ENCODE results near the gene STAT5B.

STAT5B gene

DNA sequence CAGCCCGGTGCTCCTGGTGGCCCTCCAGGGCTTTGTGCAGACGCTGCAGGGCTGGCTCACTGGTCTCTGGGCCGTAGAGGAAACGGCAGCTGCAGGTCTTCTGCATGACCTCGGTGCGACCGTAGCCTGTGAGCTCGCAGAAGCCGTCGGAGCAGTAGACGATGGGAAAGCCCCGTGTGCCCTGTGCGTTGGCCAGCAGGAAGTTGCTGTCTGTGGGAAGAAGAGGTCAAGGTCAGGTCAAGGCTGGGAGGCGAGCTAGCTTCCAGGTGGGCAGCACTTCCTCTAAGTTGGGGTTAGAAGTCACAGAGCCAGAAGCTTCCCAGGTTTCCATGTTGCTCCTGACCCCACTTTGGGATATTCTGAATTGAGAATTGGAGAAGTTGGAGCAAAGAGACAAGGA, 97.4 kb downstream of the STAT5B start:
- no peak overlapping the region for H3K14ac ChIP-seq (ENCODE audit: low read length in 2 of 2)
- no peak overlapping the region for H3K4ac ChIP-seq (ENCODE audit: low read depth in 1 of 2, low read length in 2 of 2)
- WGBS, result 70% methylated on average over 14 of the region's 14 CpGs
- H3K23ac ChIP-seq (ENCODE audit: low read length in 2 of 2), result no peak overlapping the region
- no peak overlapping the region for H2AFZ ChIP-seq (ENCODE audit: low read depth, low read length)
- no peak overlapping the region for H4K91ac ChIP-seq (ENCODE audit: low read length)
- no peak overlapping the region for H2BK5ac ChIP-seq (ENCODE audit: low read depth, low read length, poor library complexity, severe bottlenecking)
- no peak overlapping the region for H4K8ac ChIP-seq (ENCODE audit: low read length)
- H3K18ac ChIP-seq (ENCODE audit: low read depth in 1 of 2, low read length in 2 of 2), result no peak overlapping the region
- peaks cover 18% of the 10 kb centered on the region for H3K4me1 ChIP-seq (ENCODE audit: control insufficient read depth, insufficient read depth, low read depth, low read length)
- H3K36me3 ChIP-seq (ENCODE audit: control insufficient read depth in 1 of 2, insufficient read depth in 2 of 2, low read depth in 1 of 2, low read length in 2 of 2), result no peaks in the 10 kb centered on the region
- no peak overlapping the region for H3K27ac ChIP-seq (ENCODE audit: low read length, poor library complexity, severe bottlenecking)
- H3K4me3 ChIP-seq (ENCODE audit: insufficient read depth in 1 of 2, low read depth in 1 of 2, low read length in 2 of 2), result no peak overlapping the region
- H2BK12ac ChIP-seq (ENCODE audit: low read length in 2 of 2), result no peak overlapping the region
- no peaks in the 10 kb centered on the region for H3K9me3 ChIP-seq (ENCODE audit: control insufficient read depth, low read length)
- no peak overlapping the region for H2BK120ac ChIP-seq (ENCODE audit: low read depth, low read length)
- no peak overlapping the region for H2BK15ac ChIP-seq (ENCODE audit: low read depth, poor library complexity, severe bottlenecking)
- no peaks in the 10 kb centered on the region for H3K79me1 ChIP-seq (replicated peaks; ENCODE audit: low read length, poor library complexity, severe bottlenecking)
- H3K9ac ChIP-seq (ENCODE audit: low read length), result no peak overlapping the region
- DNase-seq, result no peak
- H2AK5ac ChIP-seq (ENCODE audit: low read length, severe bottlenecking), result no peak overlapping the region
- peaks cover 65 to 72% of the 10 kb centered on the region in 2 experiments for H3K27me3 ChIP-seq (ENCODE audit: control insufficient read depth in 1 of 2, insufficient read depth in 1 of 2, low read length in 2 of 2)
- no peak overlapping the region for H3K4me2 ChIP-seq (ENCODE audit: low read length, poor library complexity, severe bottlenecking)

DNA sequence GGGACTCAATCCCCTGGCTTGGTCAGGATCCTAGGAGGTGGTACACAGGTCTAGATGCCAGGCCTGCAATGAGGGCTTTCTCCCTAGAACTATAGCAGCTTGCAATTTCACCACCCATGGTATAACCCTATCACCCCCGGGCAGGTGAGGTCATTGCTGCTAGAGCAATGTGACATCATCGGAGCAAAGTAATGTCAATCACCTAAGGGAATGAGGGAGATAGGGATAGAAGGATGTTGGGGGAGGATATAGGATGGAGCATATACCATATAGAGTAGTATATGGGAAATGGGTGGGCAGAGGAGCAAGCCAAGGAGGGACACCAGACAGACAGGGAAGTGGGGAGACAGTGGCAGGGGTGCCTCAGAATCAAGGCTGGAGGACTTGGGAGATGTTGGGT, 98.5 kb downstream of the STAT5B start:
- H3K4me1 ChIP-seq (ENCODE audit: control insufficient read depth, insufficient read depth, low read depth, low read length), result peaks cover 12% of the 10 kb centered on the region
- no peak overlapping the region for H2BK5ac ChIP-seq (ENCODE audit: low read depth, low read length, poor library complexity, severe bottlenecking)
- H3K4ac ChIP-seq (ENCODE audit: low read depth in 1 of 2, low read length in 2 of 2), result no peak overlapping the region
- no peak overlapping the region for H3K9ac ChIP-seq (ENCODE audit: low read length)
- H2AK5ac ChIP-seq (ENCODE audit: low read length, severe bottlenecking), result no peak overlapping the region
- H3K36me3 ChIP-seq (ENCODE audit: control insufficient read depth in 1 of 2, insufficient read depth in 2 of 2, low read depth in 1 of 2, low read length in 2 of 2), result no peaks in the 10 kb centered on the region
- H3K4me3 ChIP-seq (ENCODE audit: insufficient read depth in 1 of 2, low read depth in 1 of 2, low read length in 2 of 2), result no peak overlapping the region
- H3K14ac ChIP-seq (ENCODE audit: low read length in 2 of 2), result no peak overlapping the region
- H2BK120ac ChIP-seq (ENCODE audit: low read depth, low read length), result no peak overlapping the region
- 93% methylated on average over 2 of the region's 2 CpGs for WGBS
- no peaks in the 10 kb centered on the region for H3K79me1 ChIP-seq (replicated peaks; ENCODE audit: low read length, poor library complexity, severe bottlenecking)
- no peak overlapping the region for H4K91ac ChIP-seq (ENCODE audit: low read length)
- H3K18ac ChIP-seq (ENCODE audit: low read depth in 1 of 2, low read length in 2 of 2), result no peak overlapping the region
- no peak overlapping the region for H4K8ac ChIP-seq (ENCODE audit: low read length)
- no peak overlapping the region for H2BK12ac ChIP-seq (ENCODE audit: low read length in 2 of 2)
- DNase-seq, result no peak
- H3K4me2 ChIP-seq (ENCODE audit: low read length, poor library complexity, severe bottlenecking), result no peak overlapping the region
- no peaks in the 10 kb centered on the region for H3K9me3 ChIP-seq (ENCODE audit: control insufficient read depth, low read length)
- no peak overlapping the region for H2AFZ ChIP-seq (ENCODE audit: low read depth, low read length)
- no peak overlapping the region for H3K23ac ChIP-seq (ENCODE audit: low read length in 2 of 2)
- no peak overlapping the region for H3K27ac ChIP-seq (ENCODE audit: low read length, poor library complexity, severe bottlenecking)
- H2BK15ac ChIP-seq (ENCODE audit: low read depth, poor library complexity, severe bottlenecking), result no peak overlapping the region
- H3K27me3 ChIP-seq (ENCODE audit: control insufficient read depth in 1 of 2, insufficient read depth in 1 of 2, low read length in 2 of 2), result peaks cover 72 to 74% of the 10 kb centered on the region in 2 experiments

DNA sequence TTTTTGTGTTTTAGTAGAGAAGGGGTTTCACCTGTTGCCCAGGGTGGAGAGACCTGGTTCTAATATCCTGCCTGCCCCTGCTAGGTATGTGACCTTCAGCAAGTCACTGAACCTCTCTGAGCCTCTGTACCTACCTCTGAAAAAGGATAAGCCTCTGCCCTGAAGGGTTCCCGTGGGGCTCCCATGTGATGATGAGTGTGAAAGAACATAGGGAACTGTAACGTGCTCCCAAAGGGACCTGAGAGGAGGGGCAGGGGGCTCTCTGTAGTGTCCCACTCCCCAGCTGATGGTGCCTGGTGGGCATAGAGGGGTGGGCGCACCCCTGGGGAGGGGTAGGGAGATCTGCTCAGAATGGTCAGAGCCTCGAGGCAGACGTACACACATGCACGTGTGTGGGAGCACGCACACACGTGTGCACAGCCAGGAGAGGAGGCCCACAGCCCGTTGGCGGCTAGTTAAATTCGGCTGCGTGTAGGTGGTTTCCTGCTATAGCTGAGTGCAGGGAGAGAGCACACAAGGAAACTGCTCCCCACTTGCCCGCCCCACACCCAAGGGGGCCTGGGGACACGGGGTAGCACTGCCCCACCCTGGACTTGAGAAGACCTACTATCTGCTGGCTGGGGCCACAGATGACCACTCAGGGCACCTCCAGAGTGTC, 101.9 kb downstream of the STAT5B start:
- H3K4ac ChIP-seq (ENCODE audit: low read depth in 1 of 2, low read length in 2 of 2), result no peak overlapping the region
- H3K23ac ChIP-seq (ENCODE audit: low read length in 2 of 2), result no peak overlapping the region
- H2AK5ac ChIP-seq (ENCODE audit: low read length, severe bottlenecking), result no peak overlapping the region
- no peak overlapping the region for H2BK5ac ChIP-seq (ENCODE audit: low read depth, low read length, poor library complexity, severe bottlenecking)
- H3K18ac ChIP-seq (ENCODE audit: low read depth in 1 of 2, low read length in 2 of 2), result no peak overlapping the region
- DNase-seq, result no peak
- no peak overlapping the region for H4K8ac ChIP-seq (ENCODE audit: low read length)
- H2BK120ac ChIP-seq (ENCODE audit: low read depth, low read length), result no peak overlapping the region
- no peaks in the 10 kb centered on the region for H3K36me3 ChIP-seq (ENCODE audit: control insufficient read depth in 1 of 2, insufficient read depth in 2 of 2, low read depth in 1 of 2, low read length in 2 of 2)
- no peak overlapping the region for H3K4me3 ChIP-seq (ENCODE audit: insufficient read depth in 1 of 2, low read depth in 1 of 2, low read length in 2 of 2)
- H3K4me2 ChIP-seq (ENCODE audit: low read length, poor library complexity, severe bottlenecking), result no peak overlapping the region
- H3K4me1 ChIP-seq (ENCODE audit: control insufficient read depth, insufficient read depth, low read depth, low read length), result peaks cover 2% of the 10 kb centered on the region
- WGBS, result 86% methylated on average over 14 of the region's 14 CpGs
- H3K14ac ChIP-seq (ENCODE audit: low read length in 2 of 2), result no peak overlapping the region
- H3K79me1 ChIP-seq (replicated peaks; ENCODE audit: low read length, poor library complexity, severe bottlenecking), result no peaks in the 10 kb centered on the region
- H3K27ac ChIP-seq (ENCODE audit: low read length, poor library complexity, severe bottlenecking), result no peak overlapping the region
- H4K91ac ChIP-seq (ENCODE audit: low read length), result no peak overlapping the region
- H2BK15ac ChIP-seq (ENCODE audit: low read depth, poor library complexity, severe bottlenecking), result no peak overlapping the region
- no peak overlapping the region for H2BK12ac ChIP-seq (ENCODE audit: low read length in 2 of 2)
- peaks cover 60 to 70% of the 10 kb centered on the region in 2 experiments for H3K27me3 ChIP-seq (ENCODE audit: control insufficient read depth in 1 of 2, insufficient read depth in 1 of 2, low read length in 2 of 2)
- no peaks in the 10 kb centered on the region for H3K9me3 ChIP-seq (ENCODE audit: control insufficient read depth, low read length)
- no peak overlapping the region for H2AFZ ChIP-seq (ENCODE audit: low read depth, low read length)
- no peak overlapping the region for H3K9ac ChIP-seq (ENCODE audit: low read length)

DNA sequence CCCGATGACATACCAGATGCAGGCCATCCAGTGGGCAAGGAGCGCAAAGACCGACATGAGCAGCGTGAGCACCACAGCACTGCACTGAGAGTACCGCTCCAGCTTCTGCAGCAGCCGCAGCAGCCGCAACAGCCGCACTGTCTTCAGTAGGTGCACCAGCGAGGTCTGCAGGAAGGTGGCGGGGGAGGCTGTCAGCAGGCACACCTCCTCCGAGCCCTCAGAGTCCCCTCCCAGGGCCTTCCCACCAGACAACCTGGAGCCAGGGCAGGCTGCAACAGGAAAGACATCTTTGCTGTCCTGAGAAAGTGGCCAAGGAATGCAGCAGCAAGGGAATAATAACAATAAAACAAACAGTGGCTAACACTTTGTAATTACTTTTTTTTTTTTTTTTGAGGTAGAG, 104.4 kb downstream of the STAT5B start:
- H2BK15ac ChIP-seq (ENCODE audit: low read depth, poor library complexity, severe bottlenecking), result no peak overlapping the region
- no peak overlapping the region for H3K27ac ChIP-seq (ENCODE audit: low read length, poor library complexity, severe bottlenecking)
- no peak overlapping the region for H3K4me3 ChIP-seq (ENCODE audit: insufficient read depth in 1 of 2, low read depth in 1 of 2, low read length in 2 of 2)
- H3K79me1 ChIP-seq (replicated peaks; ENCODE audit: low read length, poor library complexity, severe bottlenecking), result no peaks in the 10 kb centered on the region
- no peaks in the 10 kb centered on the region for H3K9me3 ChIP-seq (ENCODE audit: control insufficient read depth, low read length)
- H4K8ac ChIP-seq (ENCODE audit: low read length), result no peak overlapping the region
- H3K27me3 ChIP-seq (ENCODE audit: control insufficient read depth in 1 of 2, insufficient read depth in 1 of 2, low read length in 2 of 2), result peaks cover 46 to 56% of the 10 kb centered on the region in 2 experiments
- H3K4ac ChIP-seq (ENCODE audit: low read depth in 1 of 2, low read length in 2 of 2), result no peak overlapping the region
- H3K36me3 ChIP-seq (ENCODE audit: control insufficient read depth in 1 of 2, insufficient read depth in 2 of 2, low read depth in 1 of 2, low read length in 2 of 2), result no peaks in the 10 kb centered on the region
- peaks cover 2% of the 10 kb centered on the region for H3K4me1 ChIP-seq (ENCODE audit: control insufficient read depth, insufficient read depth, low read depth, low read length)
- no peak overlapping the region for H2AFZ ChIP-seq (ENCODE audit: low read depth, low read length)
- H3K9ac ChIP-seq (ENCODE audit: low read length), result no peak overlapping the region
- no peak overlapping the region for H2AK5ac ChIP-seq (ENCODE audit: low read length, severe bottlenecking)
- no peak overlapping the region for H2BK12ac ChIP-seq (ENCODE audit: low read length in 2 of 2)
- H3K18ac ChIP-seq (ENCODE audit: low read depth in 1 of 2, low read length in 2 of 2), result no peak overlapping the region
- H2BK5ac ChIP-seq (ENCODE audit: low read depth, low read length, poor library complexity, severe bottlenecking), result no peak overlapping the region
- no peak overlapping the region for H4K91ac ChIP-seq (ENCODE audit: low read length)
- no peak overlapping the region for H3K14ac ChIP-seq (ENCODE audit: low read length in 2 of 2)
- DNase-seq, result no peak
- H3K23ac ChIP-seq (ENCODE audit: low read length in 2 of 2), result no peak overlapping the region
- no peak overlapping the region for H2BK120ac ChIP-seq (ENCODE audit: low read depth, low read length)
- 67% methylated on average over 10 of the region's 11 CpGs for WGBS
- no peak overlapping the region for H3K4me2 ChIP-seq (ENCODE audit: low read length, poor library complexity, severe bottlenecking)
